Stomach (tissue), 4 donors: ENCODE measurements around the gene FGGY.

Experiments
- CTCF ChIP-seq, 7 experiments: fragments of 450-650 bp in 4 of 7; fragments of 200-600 bp in 3 of 7; sonication (generic) in 3 of 7; IDR thresholded peaks; one replicate each; pipeline ENCODE4 v1.5.1; 2016 to 2019; ENCODE audit warnings: antibody characterized with exemption in 7 of 7, control low read depth in 2 of 7, mild to moderate bottlenecking in 1 of 7
- EP300 ChIP-seq: sonication (generic); formaldehyde crosslinking; IDR thresholded peaks from one replicate; pipeline ENCODE4 v1.6.1; 2017; ENCODE audit warnings: antibody characterized with exemption

DNA sequence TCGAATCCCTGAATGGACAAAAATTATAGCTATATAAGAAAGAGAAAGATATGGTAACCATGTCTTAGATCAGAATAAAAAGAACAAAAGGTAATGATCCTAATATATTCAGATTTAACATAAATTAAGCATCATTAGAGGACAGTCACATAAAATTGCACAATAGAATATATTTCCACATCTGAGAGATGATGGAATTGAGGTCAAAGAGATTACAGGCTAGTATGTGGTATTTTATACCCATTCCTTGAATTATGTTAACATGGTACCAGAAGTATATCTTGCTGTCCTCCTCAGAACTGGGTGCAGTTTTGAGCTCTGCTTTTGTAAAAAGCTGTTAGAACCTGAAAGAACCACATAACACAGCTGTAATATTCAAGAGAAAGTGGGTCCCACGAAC is 272.3 kb downstream of the FGGY start:
- TF ChIP-seq CTCF (IDR thresholded peaks at IDR 0.05) (no peak), EP300 (no peak)
